Activated CD4-positive, alpha-beta T cell treated with anti-CD3 and anti-CD28 coated beads, Interleukin-2, Interleukin-4, amounts not matched to agents 100 ng/mL and 50 ng/mL, durations not matched to agents 16 hours and 8 hours (primary cell): ENCODE measurements around the gene ACTN1.

Experiments
- DNase-seq: peaks from one replicate; pipeline ENCODE4 v3.0.0-alpha.2; 2020; ENCODE audit warnings: low spot score

Gene ACTN1

DNA sequence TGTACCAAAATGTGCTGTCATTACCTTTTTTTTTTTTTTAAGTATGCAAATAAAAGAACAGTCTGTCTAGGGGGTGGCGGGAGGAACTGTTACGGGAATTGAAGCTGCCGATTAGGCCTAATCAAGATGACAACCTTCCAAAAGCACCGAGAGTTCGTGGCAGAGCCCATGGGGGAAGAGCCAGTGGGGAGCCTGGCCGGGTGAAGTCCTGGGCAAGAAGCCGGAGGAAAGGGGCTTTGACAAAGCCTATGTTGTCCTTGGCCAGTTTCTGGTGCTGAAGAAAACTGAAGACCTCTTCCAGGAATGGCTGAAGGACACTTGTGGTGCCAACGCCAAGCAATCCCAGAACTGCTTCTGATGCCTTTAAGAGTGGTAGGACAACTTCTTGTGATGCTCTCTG lies 42.6 kb downstream of the ACTN1 start:
- no peak for DNase-seq

DNA sequence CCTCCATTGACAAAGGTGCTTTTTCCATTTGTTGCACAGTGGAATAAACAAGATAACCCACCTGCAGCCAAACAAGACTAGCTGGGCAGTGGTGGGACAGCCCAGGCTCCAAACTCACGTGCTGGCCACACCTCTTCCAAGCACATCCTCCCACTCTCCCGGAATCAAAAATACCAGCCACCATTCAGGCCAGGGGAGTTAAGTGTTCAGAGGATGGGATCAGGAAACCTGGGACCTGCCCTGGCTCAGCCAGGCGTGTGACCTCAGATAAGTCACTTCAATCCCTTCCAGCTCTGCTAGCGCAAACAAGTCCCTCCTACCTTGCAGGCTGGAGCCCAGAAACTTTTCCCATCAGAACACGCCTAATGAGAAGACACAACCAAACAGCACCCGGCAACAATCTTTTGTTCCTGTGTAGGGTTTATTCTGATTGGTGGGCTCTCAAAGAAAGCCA lies 43.3 kb downstream of the ACTN1 start:
- no peak for DNase-seq

- DNase-seq, result no peak
Observed at GRCh38 chr14:68934066-68934465, 45.0 kb downstream of the ACTN1 start.

DNA sequence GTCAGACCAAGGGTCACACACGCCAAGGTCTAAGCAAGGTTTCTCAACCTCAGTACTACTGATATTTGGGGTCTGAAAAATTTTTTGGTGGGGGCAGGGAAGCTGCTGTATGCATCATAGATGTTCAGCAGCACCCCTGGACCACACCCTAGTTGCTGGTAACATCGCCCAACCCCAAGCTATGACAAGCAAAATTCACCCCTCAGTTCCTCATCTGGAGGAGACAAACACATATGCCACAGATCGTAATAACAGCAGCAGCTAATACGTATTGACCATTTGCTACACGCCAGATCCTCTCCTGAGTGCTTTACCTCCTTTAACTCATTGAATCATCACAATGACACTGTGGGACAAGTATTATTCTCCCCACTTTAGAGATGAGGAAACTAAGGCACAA lies 46.4 kb downstream of the ACTN1 start:
- DNase-seq, result no peak

DNA sequence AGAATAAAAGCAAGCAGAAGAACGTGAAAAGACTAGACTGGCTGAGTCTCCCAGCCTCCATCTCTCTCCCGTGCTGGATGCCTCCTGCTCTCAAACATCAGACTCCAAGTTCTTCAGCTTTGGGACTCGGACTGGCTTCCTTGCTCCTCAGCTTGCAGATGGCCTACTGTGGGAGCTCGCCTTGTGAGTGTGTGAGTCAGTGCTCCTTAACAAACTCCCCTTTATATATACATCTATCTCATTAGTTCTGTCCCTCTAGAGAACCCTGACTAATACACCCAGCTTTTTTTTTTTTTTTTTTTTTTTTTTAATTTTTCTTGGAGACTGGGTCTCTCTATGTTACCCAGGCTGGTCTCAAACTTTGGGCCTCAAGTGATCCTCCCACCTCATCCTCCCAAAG lies 46.9 kb downstream of the ACTN1 start:
- DNase-seq, result no peak

DNA sequence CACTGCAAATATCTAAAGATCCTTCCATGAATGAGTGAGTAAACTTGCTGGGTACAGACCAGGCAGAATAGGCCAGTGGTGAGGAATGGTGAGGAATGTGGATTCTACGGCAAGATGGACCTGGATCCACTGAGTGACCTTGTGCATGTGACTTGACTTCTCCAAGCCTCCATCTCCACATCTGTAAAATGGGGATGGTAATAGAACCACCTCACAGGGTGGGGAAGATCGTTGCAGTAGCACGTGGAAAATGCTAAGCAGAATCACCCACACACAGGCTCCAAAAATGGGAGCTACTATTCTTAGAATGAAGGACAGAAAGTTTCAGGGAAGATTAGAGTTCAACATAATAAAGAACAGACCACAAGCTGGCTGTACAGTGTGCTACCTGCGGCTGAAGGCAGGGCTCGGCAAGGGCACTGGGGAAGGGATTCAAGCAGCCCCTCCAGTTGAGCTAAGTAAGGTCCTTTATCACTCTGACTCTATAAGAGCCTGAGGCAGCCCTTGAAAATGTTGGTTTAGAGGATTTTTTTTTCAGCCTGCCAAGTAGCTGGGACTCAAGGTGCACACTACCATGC lies 47.5 kb downstream of the ACTN1 start:
- no peak for DNase-seq

GRCh38 chr14:68931063-68931462 lies 48.0 kb downstream of the ACTN1 start:
- no peak for DNase-seq

DNA sequence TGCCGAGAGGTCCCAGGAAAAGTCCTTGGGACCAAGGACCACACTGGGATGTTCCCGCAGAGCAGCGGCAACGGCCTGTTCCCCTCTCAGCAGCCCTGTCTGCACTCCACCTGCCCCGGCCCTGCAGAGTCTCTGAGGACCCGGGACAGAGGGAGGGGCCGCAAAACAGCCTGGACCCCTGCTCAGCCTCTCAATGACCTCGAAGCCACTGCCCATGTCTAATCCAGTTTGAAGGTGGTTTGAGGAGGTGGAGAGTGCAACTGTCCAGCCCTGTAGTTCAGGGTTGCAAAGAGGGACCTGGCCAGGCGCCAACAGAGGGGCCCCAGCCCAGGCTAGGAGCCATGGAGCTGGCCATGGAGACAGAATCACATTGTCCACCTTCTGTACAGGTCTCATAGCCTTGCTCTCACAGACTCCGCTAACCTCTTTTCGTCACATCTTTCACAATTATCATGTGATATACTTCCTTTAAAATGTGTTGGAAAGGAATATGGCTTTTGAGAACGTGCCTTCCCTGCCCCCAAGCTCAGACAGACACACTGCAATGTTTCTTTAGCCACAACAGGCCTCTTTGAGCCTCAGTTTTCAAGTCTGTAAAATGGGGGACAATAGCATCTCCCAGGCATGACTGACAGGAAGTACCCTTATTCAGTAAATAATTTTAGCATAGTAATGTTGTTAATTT lies 49.3 kb downstream of the ACTN1 start:
- no peak for DNase-seq

GRCh38 chr14:68928770-68929550 lies 50.1 kb downstream of the ACTN1 start:
- DNase-seq, result no peak

DNA sequence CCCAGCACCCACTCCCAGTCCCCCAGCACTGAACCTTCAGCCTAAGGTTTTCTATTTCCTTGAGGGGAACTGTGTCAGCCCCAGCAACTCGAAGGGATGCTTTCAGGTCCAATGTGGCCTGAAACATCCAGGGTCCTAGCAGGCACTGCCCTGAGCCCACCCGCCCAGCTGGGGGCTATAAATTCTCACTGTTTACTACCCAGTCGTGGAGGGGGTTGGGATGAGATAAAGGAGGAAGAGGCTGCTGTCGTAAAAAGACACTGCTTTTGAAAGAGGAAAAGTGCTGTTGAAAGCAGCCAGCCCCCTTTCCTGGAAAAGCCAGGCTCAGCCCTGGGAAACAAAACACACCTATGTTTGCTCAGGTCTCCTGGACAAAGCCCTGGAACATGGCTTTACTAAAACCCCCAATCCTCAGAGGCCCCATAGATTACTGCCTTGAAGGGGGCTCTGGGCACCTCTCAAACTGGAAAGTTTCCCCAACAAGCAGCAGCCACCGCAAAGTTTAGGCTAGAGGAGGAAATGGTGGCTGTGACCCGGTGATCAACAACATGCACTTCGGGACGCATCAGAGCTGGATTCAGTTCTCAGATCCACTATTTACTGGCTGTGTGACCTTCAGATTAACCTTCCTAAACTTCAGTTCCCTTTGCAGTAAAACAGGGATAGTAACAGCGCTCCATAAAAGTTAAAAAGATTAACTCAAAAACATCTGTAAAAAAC lies 51.0 kb downstream of the ACTN1 start:
- no peak for DNase-seq

- no peak for DNase-seq
Observed at GRCh38 chr14:68927089-68927488, 52.0 kb downstream of the ACTN1 start.

- no peak for DNase-seq
Observed at GRCh38 chr14:68926236-68926635, 52.9 kb downstream of the ACTN1 start.

DNA sequence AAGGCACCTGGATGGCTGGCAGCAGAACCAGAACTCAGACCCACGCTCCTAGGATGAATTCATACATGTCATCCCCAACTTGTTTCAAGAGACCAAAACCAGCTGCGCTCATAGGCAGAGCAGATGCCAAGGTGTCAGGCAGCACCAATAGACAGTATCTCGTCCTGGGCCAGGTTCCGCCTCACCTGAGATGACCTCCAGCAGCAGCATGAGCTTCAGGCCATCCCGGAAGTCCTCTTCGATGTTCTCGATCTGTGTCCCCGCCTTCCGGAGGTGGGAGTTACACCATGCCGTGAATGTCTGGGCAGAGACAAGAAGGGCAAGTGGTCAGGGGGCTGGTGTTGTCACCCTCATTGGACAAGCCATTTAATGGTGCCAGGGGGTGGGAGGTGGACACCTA lies 53.7 kb downstream of the ACTN1 start:
- DNase-seq, result no peak

GRCh38 chr14:68924186-68925158 lies 54.6 kb downstream of the ACTN1 start:
- no peak for DNase-seq

DNA sequence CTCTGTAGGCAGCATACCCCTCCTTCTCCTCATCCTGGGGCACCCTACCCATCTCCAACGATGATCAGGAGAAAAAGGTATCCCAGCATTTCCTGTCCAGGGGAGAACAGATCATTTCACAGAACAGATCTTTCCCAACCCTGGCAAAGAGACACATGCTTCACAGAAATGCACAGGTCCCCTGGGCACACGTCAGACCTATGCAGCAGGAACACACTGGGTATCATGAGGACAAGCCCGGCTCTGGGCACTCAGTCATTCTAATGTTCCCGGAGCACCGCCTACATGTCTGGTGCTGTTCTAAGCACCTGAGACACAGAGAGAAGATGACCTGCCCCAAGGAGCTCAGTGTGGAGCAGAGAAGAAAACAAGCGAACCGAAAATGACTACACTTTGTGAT lies 56.2 kb downstream of the ACTN1 start:
- no peak for DNase-seq

GRCh38 chr14:68922201-68922621 lies 56.9 kb downstream of the ACTN1 start:
- no peak for DNase-seq

DNA sequence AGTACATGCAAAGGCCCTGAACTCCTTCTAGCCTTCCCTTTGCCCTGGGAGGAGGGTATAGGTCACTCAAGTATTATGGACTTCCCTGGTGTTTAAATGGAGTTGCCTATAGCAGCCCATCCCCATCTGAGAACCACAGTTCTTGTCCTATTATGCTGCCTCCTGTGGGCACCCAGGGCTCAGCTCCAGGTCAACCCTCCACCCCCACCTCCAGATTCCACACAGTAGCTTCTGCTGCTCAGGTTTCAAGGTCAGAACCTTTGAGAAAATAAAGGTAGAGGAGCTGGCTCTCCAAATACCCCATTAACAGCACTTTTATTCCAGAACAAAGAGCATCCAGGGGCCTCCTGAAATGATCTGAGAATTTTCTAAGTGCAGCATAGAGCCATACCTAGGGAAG lies 57.4 kb downstream of the ACTN1 start:
- no peak for DNase-seq

DNA sequence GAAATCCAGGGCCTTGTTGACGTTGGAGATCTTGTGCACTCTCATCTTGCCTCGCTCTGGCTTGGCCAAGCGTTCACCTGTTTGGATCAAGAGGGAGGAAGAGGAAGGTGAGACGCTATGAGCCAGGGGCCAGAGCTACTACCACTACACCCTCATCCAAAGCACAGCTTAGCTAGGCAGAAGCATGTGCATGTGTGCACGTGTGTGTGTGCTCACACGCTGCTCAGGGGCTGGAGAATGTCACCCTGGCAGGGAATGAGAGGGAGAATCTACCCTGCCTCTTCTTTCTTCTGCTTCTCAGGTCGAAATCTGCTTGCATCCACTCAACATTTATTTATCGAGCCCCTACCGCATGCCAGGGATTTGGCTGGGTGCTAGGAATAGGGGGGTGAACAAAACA lies 58.1 kb downstream of the ACTN1 start:
- DNase-seq, result no peak

- DNase-seq, result no peak
Observed at GRCh38 chr14:68919129-68919927, 59.8 kb downstream of the ACTN1 start.

DNA sequence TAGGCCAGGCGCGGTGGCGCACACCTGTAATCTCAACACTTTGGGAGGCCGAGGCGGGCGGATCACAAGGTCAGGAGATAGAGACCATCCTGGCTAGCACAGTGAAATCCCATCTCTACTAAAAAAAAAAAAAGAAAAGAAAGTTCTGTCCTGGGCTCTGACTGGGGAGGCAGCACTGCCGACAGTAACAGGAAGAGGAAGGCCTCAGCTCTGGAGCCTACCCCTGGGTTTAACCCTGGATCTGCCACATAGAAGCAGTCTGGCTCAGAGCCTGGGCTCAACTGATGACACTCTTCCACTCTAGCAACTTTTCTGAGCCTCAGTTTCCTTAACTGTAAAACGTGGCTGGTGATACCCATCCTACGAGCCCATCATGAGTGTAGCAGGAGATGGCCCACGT lies 60.5 kb downstream of the ACTN1 start:
- no peak for DNase-seq
